A673 (cell line): ENCODE measurements around the gene RABL6.

Experiments used
- CTCF ChIP-seq: fragments of 300-800, 200-600 bp; sonication (generic); conservative IDR thresholded peaks from 2 replicates; pipeline ENCODE4 v1.5.1; 2017; ENCODE audit warnings: low read depth, mild to moderate bottlenecking, antibody characterized with exemption, low read length, moderate library complexity, mixed read lengths
- EZH2 ChIP-seq: fragments of 200-600 bp; sonication (generic); IDR thresholded peaks from 2 replicates; pipeline ENCODE4 v1.6.1; 2017; ENCODE audit warnings: borderline replicate concordance, low read depth, mild to moderate bottlenecking, mixed read lengths, antibody characterized with exemption, low read length; ENCODE audit not compliant: poor library complexity, severe bottlenecking

GRCh38 chr9:136856541-136857141 lies 48.9 kb downstream of the RABL6 start:
- TF ChIP-seq CTCF, result 0 out of 2 replicates have a peak, but pooled peaks have one; percentile 12
- no peak for TF ChIP-seq EZH2
